HG02885 (cell line): ENCODE results near the gene INPP4B.
A peak's percentile ranks its signal among the peaks of the same experiment; 100 is the strongest.
"Not testable (repeated sequence)": the region's sequence is repeated elsewhere in the genome, so short reads cannot be mapped to it uniquely, and the experiment has no call there.

Source experiments
- ATAC-seq: cut with Tn5 transposase; IDR thresholded peaks from one replicate; pipeline ENCODE4 v1.9.1; 2021; ENCODE audit warnings: mild to moderate bottlenecking; ENCODE audit not compliant: unreplicated experiment, poor library complexity

INPP4B gene

GRCh38 chr4:142397364-142397991 is 448.6 kb downstream of the INPP4B start:
- ATAC-seq: not testable (repeated sequence)

- ATAC-seq: no peak
Observed at GRCh38 chr4:142396279-142396678, 449.8 kb downstream of the INPP4B start.

GRCh38 chr4:142393127-142393526 is 453.0 kb downstream of the INPP4B start:
- no peak for ATAC-seq

GRCh38 chr4:142386856-142387255 is 459.2 kb downstream of the INPP4B start:
- ATAC-seq: no peak

- no peak for ATAC-seq
Observed at GRCh38 chr4:142386449-142386848, 459.7 kb downstream of the INPP4B start.

GRCh38 chr4:142383800-142384470 is 462.2 kb downstream of the INPP4B start:
- no peak for ATAC-seq

GRCh38 chr4:142383354-142383753 is 462.7 kb downstream of the INPP4B start:
- no peak for ATAC-seq

- ATAC-seq: no peak
Observed at GRCh38 chr4:142380052-142380602, 466.0 kb downstream of the INPP4B start.

GRCh38 chr4:142379277-142380051 is 466.6 kb downstream of the INPP4B start:
- ATAC-seq: no peak

- ATAC-seq: no peak
Observed at GRCh38 chr4:142378179-142378578, 467.9 kb downstream of the INPP4B start.

- ATAC-seq: peak; percentile 54
Observed at GRCh38 chr4:142377342-142378091, 468.6 kb downstream of the INPP4B start.

- ATAC-seq: no peak
Observed at GRCh38 chr4:142376204-142376603, 469.9 kb downstream of the INPP4B start.

- no peak for ATAC-seq
Observed at GRCh38 chr4:142373610-142374009, 472.5 kb downstream of the INPP4B start.

GRCh38 chr4:142372530-142373260 is 473.4 kb downstream of the INPP4B start:
- ATAC-seq: no peak

- ATAC-seq: no peak
Observed at GRCh38 chr4:142369141-142369540, 477.0 kb downstream of the INPP4B start.

GRCh38 chr4:142367418-142368180 is 478.5 kb downstream of the INPP4B start:
- no peak for ATAC-seq

- no peak for ATAC-seq
Observed at GRCh38 chr4:142366769-142367181, 479.3 kb downstream of the INPP4B start.

- ATAC-seq: no peak
Observed at GRCh38 chr4:142365391-142365790, 480.7 kb downstream of the INPP4B start.

- no peak for ATAC-seq
Observed at GRCh38 chr4:142363686-142364085, 482.4 kb downstream of the INPP4B start.
